GM18951 (cell line): ENCODE measurements around the gene CTRB1.
A peak's percentile ranks its signal among the peaks of the same experiment; 100 is the strongest.

ENCODE experiments used
- POLR2A ChIP-seq: IDR thresholded peaks from 4 replicates; pipeline ENCODE4 v1.6.1; 2011; ENCODE audit warnings: mild to moderate bottlenecking; ENCODE audit not compliant: insufficient read length, insufficient read depth; ENCODE audit errors: extremely low read depth
- in situ Hi-C: fragments of 300-500 bp; cut with MboI; formaldehyde crosslinking; loops from one replicate; pipeline ENCODE4 v1.12.0; 2022; ENCODE audit warnings: low sequenced_read_pairs, mixed read lengths, inconsistent platforms; ENCODE audit not compliant: unreplicated experiment

Gene CTRB1

DNA sequence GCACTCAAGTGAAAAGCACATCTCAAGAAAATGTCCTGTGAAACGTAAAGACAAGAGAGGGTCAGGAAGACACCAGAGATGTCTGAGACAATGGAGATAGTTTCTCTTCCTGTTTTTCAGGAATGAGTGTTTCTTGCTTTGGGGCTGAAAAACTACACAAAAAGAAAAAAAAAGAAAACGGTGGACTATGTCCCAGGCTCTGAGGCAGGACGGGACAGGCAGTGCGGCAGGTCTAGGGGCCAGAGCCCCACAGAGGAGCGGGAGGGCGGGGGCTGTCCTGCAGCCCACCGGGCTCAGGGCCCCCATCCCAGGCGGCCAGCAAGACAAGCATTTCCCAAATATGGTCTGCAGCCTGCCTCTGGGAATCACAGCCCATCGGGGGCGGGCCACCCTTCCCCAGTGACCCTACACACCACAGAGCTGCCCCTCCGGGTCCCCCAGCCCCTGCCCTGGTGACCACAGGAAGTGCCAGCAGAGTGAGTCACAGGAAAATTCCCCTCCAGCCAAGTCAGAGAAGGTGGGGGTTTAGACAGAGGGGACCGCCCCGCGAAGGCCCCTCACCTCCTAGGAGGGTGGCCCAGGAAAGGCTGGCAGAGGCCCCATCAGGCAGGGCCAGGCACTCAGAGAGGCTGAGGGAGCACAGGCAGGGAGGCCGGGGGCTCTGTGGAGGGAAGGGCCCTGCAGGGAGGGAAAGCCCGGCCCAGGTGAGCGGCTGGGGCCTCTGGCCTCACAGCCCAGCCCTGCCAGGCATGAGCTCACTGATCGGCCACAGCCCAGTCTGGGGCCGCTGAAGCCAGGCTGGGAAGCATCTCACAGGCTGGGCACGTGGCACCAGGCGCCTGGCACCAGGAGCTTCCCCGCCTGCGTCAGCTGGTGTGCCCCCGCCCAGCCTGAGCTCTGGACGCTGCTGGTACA lies 26.3 kb downstream of the CTRB1 start:
- in situ Hi-C loops = no loop called here

GRCh38 chr16:75246504-75247205 lies 27.9 kb downstream of the CTRB1 start:
- TF ChIP-seq POLR2A = no peak
- in situ Hi-C loops = no loop called here

More for the DNA sequence above, 26.3 kb downstream of the CTRB1 start:
- no peak for TF ChIP-seq POLR2A

DNA sequence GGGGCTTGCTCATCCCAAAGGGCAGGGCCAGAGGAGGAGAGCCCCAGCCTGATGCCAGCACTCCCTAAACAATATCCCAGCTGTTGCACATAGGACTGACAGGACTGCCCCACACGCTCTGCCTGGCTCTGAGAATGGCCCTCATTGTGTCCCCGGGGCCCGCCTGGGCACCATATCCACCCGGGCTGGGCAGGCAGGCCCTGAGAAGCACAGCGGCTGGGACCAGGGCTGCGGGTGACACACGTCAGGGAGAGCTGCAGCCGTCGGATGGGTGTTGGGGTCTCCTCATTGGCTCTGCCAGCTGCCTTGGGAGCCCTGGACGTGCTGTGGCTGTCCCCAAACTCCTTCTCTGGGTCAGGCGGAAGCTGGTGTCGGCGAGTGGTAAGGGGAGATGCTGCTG lies 28.5 kb downstream of the CTRB1 start:
- TF ChIP-seq POLR2A = no peak
- in situ Hi-C loops = no loop called here

GRCh38 chr16:75248142-75248535 lies 29.4 kb downstream of the CTRB1 start:
- in situ Hi-C loops = no loop called here
- no peak for TF ChIP-seq POLR2A

- in situ Hi-C loops = no loop called here
- no peak for TF ChIP-seq POLR2A
Observed at GRCh38 chr16:75248536-75249380, 30.0 kb downstream of the CTRB1 start.

- no peak for TF ChIP-seq POLR2A
- in situ Hi-C loops = no loop called here
Observed at GRCh38 chr16:75249441-75249840, 30.7 kb downstream of the CTRB1 start.

DNA sequence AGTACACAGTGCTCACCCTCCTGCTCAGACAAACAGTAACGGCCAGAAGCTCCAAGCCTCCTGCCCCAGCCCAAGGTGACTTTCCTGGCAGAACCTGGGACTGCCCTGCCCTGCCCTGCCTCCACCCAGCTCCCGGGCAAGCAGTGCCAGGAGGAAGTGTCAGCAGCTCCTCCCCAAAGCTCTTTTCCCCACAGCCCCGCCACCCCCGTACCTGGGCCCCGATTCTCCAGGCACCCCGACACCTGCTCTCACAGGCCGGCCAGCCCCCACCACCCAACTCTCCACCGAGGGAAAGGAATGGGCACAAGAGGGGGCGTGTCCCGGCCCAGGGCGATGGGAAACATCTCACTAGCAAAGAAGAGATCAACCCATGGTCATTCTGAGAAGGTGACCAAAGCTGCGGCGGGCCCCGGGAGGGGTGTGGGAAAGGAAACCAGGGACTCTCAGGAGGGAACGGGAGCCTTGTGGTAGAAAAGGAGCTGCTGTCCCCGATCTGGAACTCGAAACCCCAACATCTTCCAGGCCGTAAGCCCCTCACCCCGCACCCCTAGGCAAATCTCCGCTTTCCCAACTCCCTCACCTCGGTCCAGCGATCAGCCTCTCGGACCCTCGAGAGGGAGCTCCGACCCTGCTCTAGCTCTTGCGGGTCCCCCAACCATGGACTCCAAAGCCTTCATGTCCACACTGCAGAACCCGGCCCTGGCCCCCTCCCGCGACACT lies 31.5 kb downstream of the CTRB1 start:
- in situ Hi-C loops = no loop called here
- no peak for TF ChIP-seq POLR2A

- TF ChIP-seq POLR2A = no peak
Observed at GRCh38 chr16:75250809-75251279, 32.1 kb downstream of the CTRB1 start.

GRCh38 chr16:75251280-75252048 lies 32.7 kb downstream of the CTRB1 start, which contains the start of gene BCAR1:
BCAR1 (minus strand) TSS chr16:75251624; CDS start chr16:75251482, 142 bp downstream.
- TF ChIP-seq POLR2A = peak; percentile 72
- in situ Hi-C loops = no loop called here

More at GRCh38 chr16:75250809-75251279, 32.1 kb downstream of the CTRB1 start:
- in situ Hi-C loops = no loop called here

DNA sequence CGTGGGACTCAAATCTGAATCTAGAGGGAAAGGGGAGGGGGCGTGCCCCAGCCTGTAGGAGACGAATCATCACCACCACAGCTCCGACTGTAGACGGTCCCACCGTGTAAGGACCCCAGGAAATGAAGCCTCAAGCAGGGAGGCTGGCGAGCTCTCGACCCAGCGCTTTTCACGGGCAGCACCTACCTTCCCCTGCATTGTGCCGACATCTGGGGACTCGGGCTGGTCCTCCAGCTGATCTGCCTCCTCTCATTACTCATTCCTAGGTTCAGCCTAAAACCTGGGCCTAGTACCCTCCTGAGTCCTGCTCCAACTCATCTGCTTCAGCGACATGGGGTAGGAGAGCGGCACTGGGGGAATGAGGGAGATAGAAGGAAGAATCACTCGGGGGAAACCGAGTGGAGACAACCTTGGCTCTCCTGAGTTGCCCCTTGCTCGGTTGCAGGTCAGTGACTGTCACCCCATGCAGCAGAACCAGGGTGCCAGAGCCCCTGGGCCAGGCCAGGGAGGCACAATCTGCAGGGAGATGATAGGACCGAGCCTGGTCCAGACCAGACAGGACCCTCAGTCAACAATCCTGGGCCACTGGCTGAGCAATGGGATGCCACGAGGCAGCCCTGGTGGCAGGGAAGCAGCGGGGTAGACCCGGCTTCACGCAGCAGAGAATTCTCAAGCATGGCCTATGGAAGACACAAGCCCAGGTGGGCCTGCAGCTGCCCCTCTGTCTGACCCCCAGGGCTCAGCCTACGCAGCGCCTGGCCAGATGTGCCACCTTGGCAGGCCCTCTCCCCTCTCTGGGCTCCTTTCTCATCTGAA lies 33.5 kb downstream of the CTRB1 start:
- TF ChIP-seq POLR2A = no peak
- in situ Hi-C loops = no loop called here
